HG03025 (cell line): ENCODE results near the gene MIDN.

ENCODE experiments used
- ATAC-seq: cut with Tn5 transposase; IDR thresholded peaks from one replicate; pipeline ENCODE4 v1.9.1; 2021; ENCODE audit warnings: mild to moderate bottlenecking, moderate library complexity; ENCODE audit not compliant: unreplicated experiment, low FRiP score

Gene MIDN

DNA sequence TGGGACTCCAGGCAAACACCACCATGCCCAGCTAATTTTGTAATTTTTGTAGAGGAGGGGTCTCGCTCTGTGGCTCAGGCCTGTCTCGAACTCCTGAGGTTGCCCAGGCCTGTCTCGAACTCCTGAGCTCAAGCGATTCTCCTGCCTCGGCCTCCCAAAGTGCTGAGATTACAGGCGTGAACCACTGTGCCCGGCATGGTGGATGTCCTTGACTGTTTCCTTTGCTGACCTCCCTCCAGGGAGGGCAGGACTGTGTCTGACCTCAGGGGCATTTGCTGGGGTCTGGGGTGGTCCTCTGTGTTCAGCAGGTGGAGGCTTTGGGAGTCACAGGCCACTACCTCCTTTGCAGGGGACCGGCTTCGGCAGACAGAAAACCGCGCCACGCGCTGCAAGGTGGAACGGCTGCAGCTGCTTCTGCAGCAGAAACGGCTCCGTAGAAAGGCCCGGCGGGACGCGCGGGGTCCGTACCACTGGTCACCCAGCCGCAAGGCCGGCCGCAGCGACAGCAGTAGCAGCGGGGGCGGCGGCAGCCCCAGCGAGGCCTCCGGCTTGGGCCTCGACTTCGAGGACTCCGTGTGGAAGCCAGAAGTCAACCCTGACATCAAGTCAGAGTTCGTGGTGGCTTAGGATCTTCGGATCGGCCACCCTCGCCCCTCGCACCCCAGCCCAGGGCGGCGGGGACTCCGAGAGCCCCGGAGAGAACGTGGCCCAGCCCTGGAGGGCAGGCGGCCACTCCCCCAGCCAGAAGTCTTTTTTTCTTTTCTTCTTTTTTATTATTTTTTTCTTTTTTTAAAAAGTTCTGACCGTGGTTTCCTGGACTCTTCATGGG is 8.5 kb downstream of the MIDN start:
- ATAC-seq, result no peak

DNA sequence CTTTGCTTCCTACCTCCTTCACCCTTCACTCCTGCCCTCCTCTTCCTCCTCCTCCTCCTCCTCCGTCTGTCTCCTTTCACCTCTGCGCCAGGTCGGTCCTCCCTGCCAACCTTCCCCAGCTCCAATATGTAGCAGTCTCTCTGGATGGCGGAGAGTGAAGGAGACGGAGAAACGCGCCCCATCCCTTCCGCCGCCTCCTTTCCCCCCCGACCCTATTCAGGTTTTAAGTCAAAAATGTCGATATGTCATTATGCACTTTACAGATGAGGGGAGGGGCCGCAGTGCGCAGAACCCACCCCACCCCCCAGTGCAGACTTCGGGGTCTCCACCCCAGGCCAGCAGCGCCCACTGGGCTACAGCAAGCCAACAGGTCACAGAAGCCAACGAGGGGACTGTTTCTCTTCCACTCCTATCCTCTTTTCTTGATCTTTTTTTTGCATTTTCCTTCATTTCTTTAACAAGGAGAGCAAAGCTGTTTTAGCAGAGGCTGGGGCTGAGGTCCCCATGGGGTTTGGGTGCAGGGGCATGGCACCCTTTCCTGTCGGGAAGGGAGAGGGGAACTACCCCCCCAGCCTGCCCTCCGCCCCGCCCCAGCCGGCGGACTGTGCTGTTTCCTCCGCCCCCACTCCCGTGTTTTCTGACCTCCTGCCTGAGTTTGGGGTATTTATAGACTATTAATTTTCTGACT is 9.2 kb downstream of the MIDN start:
- ATAC-seq, result no peak

DNA sequence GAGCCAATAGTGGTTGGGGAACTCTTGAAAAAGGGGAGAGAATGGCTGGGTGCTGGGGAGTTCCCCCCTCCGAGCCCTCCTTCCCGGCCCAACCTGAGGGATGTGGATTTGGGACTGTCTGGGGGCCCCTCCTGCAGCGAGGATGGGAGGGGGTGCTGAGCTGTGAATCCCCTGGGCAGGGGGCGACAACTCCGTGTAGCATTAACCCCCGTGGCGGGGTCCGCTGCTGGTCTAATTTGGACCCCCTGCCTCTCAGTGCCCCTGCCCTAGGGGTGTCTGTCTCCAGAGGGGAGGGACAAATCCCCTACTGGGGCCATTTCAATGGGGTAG is 9.7 kb downstream of the MIDN start:
- ATAC-seq, result no peak

DNA sequence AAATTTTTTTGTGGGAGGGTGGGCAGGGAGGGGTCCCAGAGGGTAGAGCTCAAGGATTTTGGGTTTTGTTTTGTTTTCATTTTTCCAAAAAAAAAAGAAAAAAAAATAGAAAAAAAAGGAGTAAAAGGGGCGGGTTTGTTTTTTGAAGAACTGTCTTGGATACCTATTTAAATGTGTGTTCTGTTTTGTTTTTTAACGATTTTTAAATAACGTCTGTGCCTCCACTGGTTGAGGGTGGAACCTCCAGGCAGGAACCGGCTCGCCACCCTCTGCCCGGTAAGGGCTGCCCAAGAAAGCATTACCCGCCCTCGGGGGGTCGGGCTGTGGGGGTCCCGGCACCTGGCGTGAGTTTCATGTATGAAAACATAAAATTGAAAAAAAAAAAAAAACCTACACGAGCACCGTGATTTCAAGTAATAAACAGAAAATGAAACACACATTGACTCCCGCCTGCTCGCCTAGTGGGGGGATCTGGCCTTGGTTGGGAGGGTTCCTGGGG is 10.4 kb downstream of the MIDN start:
- ATAC-seq, result no peak

DNA sequence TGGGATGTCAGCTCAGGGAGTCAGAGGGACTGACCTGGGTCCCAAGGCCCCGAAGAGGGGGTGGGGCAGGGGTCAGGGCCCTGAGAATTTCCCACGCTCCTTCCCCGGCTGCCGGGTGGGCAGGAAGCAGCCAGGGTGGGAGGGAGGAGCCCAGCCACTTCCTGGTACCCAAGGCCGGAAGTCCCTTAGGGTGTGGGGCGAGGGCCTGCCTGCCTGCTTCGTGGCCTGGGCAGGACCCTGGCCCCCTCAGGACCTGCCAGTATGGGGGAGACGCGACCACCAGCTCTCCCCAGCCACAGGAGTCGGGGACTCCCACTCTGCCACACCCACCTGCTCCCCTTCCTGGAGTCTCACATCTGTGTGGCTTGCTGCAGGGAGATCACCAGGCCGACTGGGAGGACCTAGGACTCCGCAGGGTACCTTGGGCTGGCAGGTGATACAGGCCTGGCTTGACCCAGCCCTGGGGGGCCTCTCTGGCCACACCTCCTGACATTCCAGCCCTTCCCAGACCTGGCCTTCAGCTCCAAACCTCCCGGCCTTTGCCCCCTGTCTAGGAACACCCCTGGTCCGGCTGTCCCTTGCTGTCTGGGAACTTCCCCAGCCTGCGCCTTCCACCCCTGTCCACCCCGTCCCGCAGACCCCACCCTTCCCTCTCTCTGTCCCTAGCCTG is 11.0 kb downstream of the MIDN start:
- no peak for ATAC-seq

DNA sequence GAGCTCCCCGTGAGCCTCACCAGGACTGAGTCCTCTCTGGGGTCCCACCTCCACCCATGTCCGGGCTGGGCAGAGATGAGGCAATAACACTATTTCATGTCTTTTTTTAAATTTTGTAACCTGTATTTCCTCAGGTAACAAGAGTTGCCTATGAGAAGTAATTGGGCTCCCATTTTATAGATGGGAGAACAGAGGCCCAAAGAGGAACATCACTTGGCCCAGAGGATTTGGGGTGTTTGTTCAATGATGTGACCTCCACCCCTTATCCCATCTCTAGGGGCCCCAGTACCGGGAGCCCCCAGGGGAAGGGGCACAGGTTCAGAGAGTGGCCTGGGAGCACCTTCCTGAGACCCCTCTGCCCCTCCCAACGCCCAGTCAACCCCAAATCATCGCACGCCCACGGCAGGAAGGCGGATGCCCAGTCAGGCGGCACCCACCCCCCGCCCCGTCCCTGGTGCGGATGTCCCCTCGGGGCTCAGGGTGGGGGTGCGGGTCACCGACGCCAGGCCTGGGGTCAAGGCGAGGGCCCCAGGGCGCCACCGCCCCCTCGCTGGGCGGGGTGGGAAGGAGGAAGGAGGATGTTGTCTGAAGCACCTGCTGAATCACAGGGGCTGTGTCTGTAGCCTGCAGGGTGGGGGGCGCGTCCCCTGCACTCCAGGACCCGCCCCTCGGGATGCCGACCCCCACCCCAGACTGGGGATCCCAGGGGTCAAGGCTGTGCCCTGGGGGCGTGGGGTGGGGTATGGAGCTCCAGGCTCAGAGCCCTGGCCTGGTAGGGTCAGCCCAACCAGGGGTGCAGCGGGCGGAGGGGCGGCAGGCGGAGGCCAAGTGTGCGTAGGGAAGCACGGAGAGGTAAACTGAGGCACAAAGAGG is 11.7 kb downstream of the MIDN start:
- peak; percentile 2 for ATAC-seq

DNA sequence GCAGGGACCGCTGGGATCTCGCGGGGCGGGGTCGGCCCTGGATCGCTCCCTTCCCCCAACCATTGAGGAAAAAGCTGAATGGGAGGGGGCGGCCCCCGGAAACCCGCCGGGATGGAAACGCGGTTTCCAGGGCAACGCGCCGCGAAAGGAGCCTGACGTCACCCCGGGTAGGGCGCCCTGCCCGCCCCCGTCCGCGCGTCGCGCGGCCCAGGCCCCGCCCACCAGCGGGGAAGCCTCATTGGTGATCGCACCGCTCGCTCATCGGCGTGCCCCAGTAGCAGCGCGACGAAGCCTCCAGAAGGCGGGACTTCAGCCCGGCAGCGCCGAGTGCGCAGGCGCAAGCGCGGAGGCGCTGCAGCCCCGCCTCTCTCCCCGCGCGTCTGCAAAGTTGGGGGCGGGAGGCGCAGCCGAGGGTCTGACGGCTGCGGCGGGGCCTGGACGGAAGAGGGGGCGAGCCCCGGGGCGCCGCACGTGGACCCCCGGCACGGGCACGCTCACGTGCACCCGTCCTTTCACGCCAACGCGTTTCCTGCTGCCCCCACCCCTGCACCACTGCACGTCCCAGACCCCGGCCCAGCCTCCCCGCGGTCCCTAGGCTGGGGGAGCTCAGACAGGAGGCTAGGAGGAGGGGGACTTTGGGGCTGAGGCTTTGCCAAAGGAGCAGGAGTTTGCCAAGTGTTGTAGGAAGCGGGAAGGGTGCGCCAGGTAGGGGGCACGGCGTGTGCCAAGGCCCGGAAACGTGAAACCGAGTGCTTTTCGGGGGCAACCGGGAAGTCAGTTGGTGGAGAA is 12.6 kb downstream of the MIDN start:
- ATAC-seq, result peak; percentile 45

DNA sequence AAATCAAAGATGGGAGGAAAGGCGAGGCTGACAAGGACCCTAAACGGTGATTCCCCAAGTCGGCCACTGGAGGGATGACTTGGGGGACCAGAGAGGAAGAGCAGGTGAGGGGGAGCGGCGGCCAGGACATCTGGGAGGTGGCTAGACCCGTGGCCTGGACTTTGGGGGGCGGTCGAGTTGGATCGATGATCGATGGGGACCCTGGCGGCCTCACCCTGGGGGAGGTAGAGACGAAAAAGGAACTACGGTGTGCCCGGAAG is 13.1 kb downstream of the MIDN start:
- no peak for ATAC-seq

DNA sequence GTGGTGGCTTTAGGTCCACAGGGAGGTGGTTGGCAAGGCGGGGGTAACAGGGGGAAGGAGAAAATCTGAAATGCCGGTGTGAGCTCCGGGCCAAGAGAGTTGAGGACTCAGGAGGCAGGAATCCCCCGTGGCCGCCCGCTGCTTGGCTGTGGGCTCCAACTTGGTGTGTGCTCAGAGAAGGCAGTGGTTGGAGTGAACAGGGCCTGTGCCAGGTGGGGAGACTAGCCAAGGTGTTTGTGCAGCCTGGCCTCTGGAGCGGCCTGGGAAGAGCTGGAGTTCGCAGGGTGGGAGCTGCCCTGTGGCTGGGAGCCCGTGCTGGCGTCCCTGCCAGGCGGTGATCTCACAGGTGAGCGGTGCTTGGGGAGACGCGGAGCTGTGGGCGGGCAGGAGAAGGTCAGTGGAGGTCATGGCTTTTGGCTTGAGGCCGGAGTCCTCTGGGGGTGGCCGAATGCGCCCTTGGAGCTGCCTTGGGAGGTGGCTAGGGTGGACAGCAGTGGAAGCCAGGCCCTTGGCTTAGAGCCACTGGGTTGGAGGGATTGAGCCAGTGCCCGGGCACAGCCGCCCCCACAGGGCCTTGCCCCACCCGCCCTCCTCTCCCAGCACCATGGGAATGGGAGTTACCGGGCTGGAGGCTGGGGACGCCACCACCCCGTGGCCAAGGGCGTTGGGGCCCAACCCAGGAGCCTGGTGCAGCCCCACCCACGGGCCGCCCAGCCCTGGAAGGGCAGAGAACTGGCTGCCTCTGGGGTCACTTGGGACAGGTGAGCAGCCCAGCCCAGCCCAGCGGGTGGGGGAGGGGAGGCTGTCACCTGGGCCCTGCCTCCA is 13.6 kb downstream of the MIDN start:
- no peak for ATAC-seq

DNA sequence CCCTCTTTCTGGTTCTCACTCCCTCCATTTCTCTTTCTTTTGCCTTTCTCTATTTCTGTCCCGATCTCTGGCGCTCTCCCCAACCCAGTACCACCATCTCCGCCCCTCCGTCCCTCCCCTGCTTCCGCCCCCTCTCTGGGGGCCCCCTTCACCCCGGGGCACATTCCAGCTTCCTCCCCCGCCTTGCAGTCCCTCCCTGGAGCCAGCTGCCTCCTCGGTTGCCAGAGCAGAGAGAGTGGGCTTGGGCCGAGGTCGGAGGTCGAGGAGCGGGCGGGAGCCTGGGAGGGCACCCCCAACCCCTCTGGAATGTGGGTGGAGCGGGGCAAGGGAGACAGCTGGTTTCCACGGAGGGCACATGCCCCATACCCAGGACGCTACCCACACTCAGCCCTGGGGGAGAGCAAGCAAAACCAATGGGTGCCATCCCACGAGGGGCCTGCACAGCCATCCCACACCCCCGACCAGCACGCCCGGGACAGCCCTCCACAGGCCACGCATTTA is 14.3 kb downstream of the MIDN start:
- no peak for ATAC-seq

DNA sequence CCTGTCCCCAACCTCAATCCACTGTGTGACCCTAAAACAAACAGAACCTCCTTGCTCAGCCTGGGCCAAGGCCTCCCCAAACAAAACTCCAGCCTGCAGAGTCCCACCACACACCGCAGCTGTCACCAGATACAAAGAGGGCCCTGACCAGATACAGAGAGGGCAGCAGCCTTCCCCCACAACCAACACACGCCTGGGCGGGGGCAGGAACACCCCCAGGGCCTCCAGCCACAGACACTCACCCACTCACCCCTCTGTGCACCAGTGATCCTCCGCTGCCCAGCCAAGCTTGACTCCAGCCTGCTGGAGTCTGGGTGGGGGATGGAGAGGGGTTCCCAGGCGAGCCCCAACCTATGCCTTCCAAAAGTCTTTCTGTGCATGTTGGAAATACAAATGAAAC is 14.8 kb downstream of the MIDN start:
- no peak for ATAC-seq

DNA sequence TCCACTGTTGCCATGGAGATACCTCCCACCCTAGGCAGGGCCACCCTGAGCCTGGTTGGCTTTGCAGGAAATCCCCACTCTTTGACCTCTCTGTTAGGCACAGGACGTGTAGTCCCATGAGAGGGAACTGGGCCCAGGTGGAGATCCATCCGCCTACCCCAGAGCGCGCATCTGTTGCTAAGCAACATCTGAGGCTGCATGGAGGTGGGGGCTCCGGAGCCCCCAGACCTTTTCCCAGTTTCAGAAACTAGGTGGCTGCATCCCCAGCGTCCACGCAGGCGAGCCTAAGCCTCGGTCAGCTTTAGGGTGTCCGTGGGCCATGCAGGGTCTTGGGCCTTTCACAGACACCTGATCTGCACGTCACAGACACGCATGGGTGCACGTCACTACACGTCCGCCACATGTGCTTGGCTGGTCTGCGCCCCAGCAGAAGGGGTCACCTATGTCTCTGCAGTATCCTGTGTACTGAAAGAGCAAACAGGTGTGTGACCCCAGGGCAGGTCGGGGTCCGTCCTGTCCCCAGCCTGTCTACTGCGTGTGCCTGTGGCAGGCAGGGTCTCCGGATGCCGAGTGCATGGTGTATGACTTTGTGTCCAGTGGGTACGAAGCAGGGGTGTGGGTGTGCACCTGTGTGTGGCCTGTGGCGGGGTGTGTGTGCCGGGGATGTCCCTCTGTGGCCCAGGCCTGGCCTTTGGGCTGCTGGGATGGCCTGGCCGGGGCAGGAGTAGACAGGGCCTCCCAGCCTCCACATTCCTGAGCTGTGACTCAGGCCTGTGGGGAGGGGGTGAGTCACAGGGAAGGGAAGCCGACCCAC is 16.6 kb downstream of the MIDN start:
- ATAC-seq, result no peak

DNA sequence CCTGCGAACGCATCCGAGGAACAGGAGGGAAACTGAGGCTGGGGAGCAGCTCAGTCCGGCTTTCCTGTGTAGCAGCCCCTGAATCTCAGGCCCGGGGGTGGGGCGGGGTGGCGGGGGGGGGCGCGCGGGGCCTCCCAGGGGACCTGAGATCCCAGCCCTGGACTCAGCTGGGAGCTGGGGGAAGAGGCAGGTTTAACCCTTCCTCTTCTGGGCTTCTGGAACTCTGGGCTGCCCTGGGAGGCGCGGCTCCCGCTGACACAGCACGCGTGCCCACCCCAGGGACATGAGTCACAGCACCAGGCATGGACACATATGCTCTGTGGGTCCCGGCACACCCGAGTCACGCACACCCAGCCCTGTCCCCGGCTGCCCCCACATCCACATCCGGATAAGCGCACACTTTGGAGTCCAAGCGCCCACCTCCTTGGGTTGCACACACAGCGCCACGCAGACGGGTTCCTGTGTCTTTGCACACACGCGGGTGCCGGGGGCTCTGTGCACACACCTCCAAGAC is 17.3 kb downstream of the MIDN start:
- ATAC-seq, result no peak

DNA sequence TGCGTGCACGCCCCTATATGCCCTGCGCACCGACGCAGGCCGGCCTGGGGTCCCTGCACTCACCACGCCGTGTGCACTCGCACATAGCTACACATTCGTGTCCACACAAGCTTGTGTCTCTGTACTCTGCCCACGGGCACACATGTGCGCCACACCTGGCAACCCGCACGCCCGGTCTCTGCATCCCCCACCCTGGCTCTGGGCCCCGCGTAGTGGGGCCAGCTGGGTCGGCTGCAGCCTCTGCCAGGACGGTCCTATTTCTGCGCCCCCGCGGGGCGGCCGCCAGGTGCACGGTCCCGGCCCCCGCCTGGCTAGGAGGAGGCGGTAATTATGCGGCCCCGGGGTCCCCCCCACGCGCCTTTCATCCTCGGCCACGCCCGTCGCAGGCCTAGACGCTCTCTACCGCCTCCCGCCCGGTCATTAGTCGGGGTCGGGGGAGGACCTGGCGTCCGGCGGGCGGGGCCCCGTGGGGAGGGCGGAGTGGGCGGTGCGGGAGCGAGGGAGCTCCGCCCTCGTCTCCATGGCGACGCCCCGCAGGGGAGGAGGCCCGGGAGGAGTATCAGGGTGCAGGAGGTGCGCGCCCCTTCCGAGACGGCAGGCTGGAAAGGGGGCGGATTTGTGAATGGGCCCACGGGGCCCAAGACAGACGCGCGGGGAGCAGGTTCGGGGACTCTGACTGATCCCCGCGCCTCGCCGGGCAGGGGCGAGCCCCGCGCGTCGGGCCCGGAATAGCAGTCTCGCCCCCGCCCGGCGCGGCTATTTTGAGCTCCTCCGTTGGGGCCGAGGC is 17.9 kb downstream of the MIDN start:
- peak; percentile 35 for ATAC-seq

DNA sequence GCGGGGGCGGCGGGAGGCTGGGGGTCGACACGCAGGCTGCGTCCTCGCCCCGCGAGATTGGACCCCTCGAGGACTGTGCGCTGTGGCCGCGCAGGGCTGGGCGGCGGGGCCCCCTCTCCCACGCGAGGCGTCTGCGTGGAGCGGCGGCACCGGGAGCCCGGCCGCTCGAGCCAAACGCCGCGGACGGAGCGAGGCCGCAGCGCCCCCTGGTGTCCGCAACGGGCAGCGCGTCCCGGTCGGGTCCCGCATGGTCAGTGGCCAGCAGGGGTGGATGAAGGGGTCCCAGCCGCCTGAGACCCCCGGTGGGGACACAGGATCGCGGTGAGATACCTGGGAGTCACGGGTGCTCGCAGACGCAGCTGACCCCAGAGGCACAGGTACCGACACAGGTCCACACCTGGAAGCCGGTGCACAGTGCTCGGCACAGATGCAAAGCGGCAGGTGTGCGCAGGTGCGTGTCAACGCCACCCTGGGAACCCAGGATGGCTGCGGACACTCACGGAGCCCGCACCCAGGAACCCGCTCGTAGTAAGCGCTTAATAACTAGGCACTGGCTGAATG is 18.6 kb downstream of the MIDN start:
- ATAC-seq, result peak; percentile 8

DNA sequence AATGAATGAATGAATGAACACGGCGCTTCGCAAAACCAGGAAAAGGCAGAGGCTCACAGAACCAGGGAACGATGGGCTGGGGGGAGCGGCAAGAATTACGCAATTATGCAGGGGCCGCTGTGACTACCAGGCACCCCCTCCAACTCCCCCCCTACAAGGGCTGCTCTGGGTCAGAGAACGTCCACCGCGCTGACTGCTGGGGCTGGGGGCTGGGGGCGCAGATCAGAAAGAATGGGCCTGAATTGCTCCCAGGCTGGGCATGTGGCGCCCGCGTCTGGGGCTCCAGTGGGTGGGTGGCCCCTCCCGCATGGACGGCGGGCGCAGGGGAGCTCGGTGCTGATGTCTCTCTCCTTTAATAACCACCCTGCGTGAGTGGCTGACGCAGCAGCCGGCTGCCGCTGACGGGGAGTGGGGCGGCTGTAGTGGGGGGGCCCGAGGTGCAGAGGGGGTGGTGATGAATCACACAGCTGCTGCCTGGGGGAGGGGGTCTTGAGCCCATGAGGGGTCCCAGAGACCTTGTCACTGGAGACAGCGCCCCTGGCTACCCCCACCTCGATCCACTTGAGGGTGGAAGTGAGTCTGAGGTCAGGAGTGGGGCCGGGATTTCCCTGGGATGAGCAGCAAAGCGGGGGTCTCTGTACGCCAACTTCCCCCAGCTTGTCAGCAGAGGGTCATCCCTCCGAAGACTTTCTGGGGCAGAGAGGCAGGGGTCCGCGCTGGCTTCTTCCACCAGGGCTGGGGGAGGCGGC is 19.3 kb downstream of the MIDN start:
- no peak for ATAC-seq
